Endothelial cell of umbilical vein (primary cell): ENCODE data around the gene PDE1A. TPM values are rescaled to one million over a fixed set of nuclear protein-coding genes. Genes with fewer than 3 reads are reported as not detected.

Experiments used
- BruUV-seq: library from RNA; stranded (reverse); fragments of 400-500 nt; replicated peaks from 2 replicates; lab custom pipeline; 2021; lab: Mats Ljungman, UMichigan
- CTCF ChIA-PET: fragments of 300-600, 350-600 bp; sonication (Branson Sonifier 250); formaldehyde crosslinking; loops from one replicate; lab custom pipeline; 2021; ENCODE audit warnings: antibody characterized with exemption, inconsistent platforms; lab: Charles Lee
- POLR2A ChIA-PET: fragments of 300-600, 350-600 bp; sonication (Branson Sonifier 250); formaldehyde crosslinking; loops from one replicate; lab custom pipeline; 2021; ENCODE audit warnings: antibody characterized with exemption, inconsistent platforms; lab: Charles Lee
- DNase-seq: peaks from one replicate; pipeline ENCODE4 v3.0.0-alpha.2; 2011; ENCODE audit warnings: low read depth, low spot score
- FAIRE-seq: peaks from 2 replicates; lab custom pipeline; 2011; peaks lifted over from hg19 to GRCh38; lab: Jason Lieb, UNC
- H2AFZ ChIP-seq: 2 replicates; pipeline ENCODE4 v1.6.0; 2012; ENCODE audit warnings: low read depth, low read length, control low read depth, inconsistent platforms
- H3K27ac ChIP-seq: 2 replicates; pipeline ENCODE4 v1.5.1; 2011; ENCODE audit warnings: low read depth, mild to moderate bottlenecking, control low read depth, low read length, moderate library complexity; ENCODE audit not compliant: insufficient read depth
- H3K27me3 ChIP-seq, 2 experiments: 2 replicates each; pipeline versions ENCODE4 v1.6.0 to v1.6.1; 2011; ENCODE audit warnings: low read length in 2 of 2, mixed read lengths in 1 of 2; ENCODE audit not compliant: control insufficient read depth in 2 of 2, insufficient read depth in 2 of 2
- H3K36me3 ChIP-seq, 2 experiments: 2 replicates in 1 of 2; 3 replicates in 1 of 2; pipeline ENCODE4 v1.5.1; 2011; ENCODE audit warnings: low read length in 2 of 2, mild to moderate bottlenecking in 1 of 2, moderate library complexity in 1 of 2; ENCODE audit not compliant: control insufficient read depth in 2 of 2, insufficient read depth in 2 of 2; ENCODE audit errors: extremely low read depth in 1 of 2
- H3K4me1 ChIP-seq: 3 replicates; pipeline ENCODE4 v1.5.1; 2011; ENCODE audit warnings: mild to moderate bottlenecking, low read length; ENCODE audit not compliant: control insufficient read depth, insufficient read depth; ENCODE audit errors: extremely low read depth
- H3K4me2 ChIP-seq: 2 replicates; pipeline ENCODE4 v1.6.1; 2011; ENCODE audit warnings: low read length, control low read depth, mixed read lengths; ENCODE audit not compliant: insufficient read depth
- H3K4me3 ChIP-seq, 3 experiments: fragments of 200-600 bp in 1 of 3; sonication (generic), shearing (Covaris generic) in 1 of 3; replicated peaks in 1 of 3; 2 replicates each; pipeline ENCODE4 v1.5.1; 2011 to 2016; ENCODE audit warnings: control low read depth in 3 of 3, low read length in 3 of 3, mild to moderate bottlenecking in 2 of 3, inconsistent platforms in 1 of 3, low read depth in 1 of 3, moderate library complexity in 1 of 3; ENCODE audit not compliant: insufficient read depth in 1 of 3
- H3K79me2 ChIP-seq: 2 replicates; pipeline ENCODE4 v1.6.0; 2012; ENCODE audit warnings: low read length, inconsistent platforms; ENCODE audit not compliant: control insufficient read depth, insufficient read depth
- H3K9ac ChIP-seq: replicated peaks from 2 replicates; pipeline ENCODE3; 2011; ENCODE audit warnings: low read length, control low read depth; ENCODE audit not compliant: insufficient read depth; ENCODE audit errors: extremely low read depth
- H3K9me1 ChIP-seq: replicated peaks from 3 replicates; pipeline ENCODE4 v1.6.0; 2011; ENCODE audit warnings: mild to moderate bottlenecking, low read length; ENCODE audit not compliant: control insufficient read depth, insufficient read depth; ENCODE audit errors: extremely low read depth
- H3K9me3 ChIP-seq: replicated peaks from 2 replicates; pipeline ENCODE4 v1.5.1; 2012; ENCODE audit warnings: low read length, inconsistent platforms; ENCODE audit not compliant: control insufficient read depth, insufficient read depth
- H4K20me1 ChIP-seq: replicated peaks from 2 replicates; pipeline ENCODE3; 2011; ENCODE audit warnings: mild to moderate bottlenecking, low read length; ENCODE audit not compliant: control insufficient read depth, insufficient read depth; ENCODE audit errors: extremely low read depth
- CTCF ChIP-seq, 2 donors: IDR thresholded peaks; 1 replicate in 1 of 2; 2 replicates in 1 of 2; pipeline ENCODE4 v1.5.1; 2011; ENCODE audit warnings: low read length in 2 of 2, mild to moderate bottlenecking in 2 of 2, moderate library complexity in 2 of 2, control low read depth in 1 of 2, inconsistent platforms in 1 of 2, low read depth in 1 of 2; ENCODE audit not compliant: insufficient read depth in 1 of 2; ENCODE audit errors: extremely low read depth in 1 of 2
- EZH2 ChIP-seq: IDR thresholded peaks from 2 replicates; pipeline ENCODE4 v1.6.1; 2012; ENCODE audit warnings: borderline replicate concordance, low read depth, mild to moderate bottlenecking, moderate library complexity, low read length, inconsistent platforms; ENCODE audit not compliant: severe bottlenecking
- FOS ChIP-seq: IDR thresholded peaks from 2 replicates; pipeline ENCODE4 v1.6.1; 2011; ENCODE audit warnings: mild to moderate bottlenecking, low read length, moderate library complexity, borderline replicate concordance; ENCODE audit not compliant: insufficient read depth
- GATA2 ChIP-seq: IDR thresholded peaks from 2 replicates; pipeline ENCODE4 v1.7.0; 2011; ENCODE audit warnings: low read depth, mild to moderate bottlenecking, moderate library complexity, mixed read lengths, low read length; ENCODE audit not compliant: insufficient read length, insufficient read depth
- JUN ChIP-seq: IDR thresholded peaks from 2 replicates; pipeline ENCODE4 v1.6.1; 2011; ENCODE audit warnings: borderline replicate concordance, low read depth; ENCODE audit not compliant: insufficient read length, insufficient read depth
- MAX ChIP-seq: IDR thresholded peaks from 2 replicates; pipeline ENCODE4 v1.6.1; 2011; ENCODE audit not compliant: insufficient read depth, insufficient read length
- MYC ChIP-seq: IDR thresholded peaks from one replicate; pipeline ENCODE4 v1.6.1; 2011; ENCODE audit warnings: mild to moderate bottlenecking, low read depth, low read length
- POLR2A ChIP-seq: IDR thresholded peaks from 2 replicates; pipeline ENCODE4 v1.6.1; 2012; ENCODE audit warnings: low read depth, mild to moderate bottlenecking, control low read depth, low read length
- POLR2AphosphoS5 ChIP-seq: IDR thresholded peaks from 2 replicates; pipeline ENCODE4 v1.6.1; 2012; ENCODE audit warnings: low read depth, mild to moderate bottlenecking, control low read depth, low read length, moderate library complexity; ENCODE audit not compliant: insufficient read depth
- dilution Hi-C: fragments of 300-500 bp; cut with MboI; formaldehyde crosslinking; loops from one replicate; pipeline ENCODE4 v1.15.0; 2019; ENCODE audit warnings: low sequenced_read_pairs; ENCODE audit not compliant: extremely low pct_ligation_motif_present
- intact Hi-C: fragments of 100-400 bp; cut with micrococcal nuclease; formaldehyde crosslinking; loops from one replicate; pipeline ENCODE4 v1.10.0; 2022
- polyA plus RNA-seq, 4 experiments: library from polyadenylated mRNA; depleted of rRNA in 3 of 4; stranded (reverse) in 3 of 4; unstranded in 1 of 4; fragments of >200 nt; gene quantifications; 2 replicates each; pipeline versions ENCODE4 v1.2.1 to v1.2.3, GENCODE V29; 2011 to 2012; ENCODE audit warnings: missing spikeins in 1 of 4
- total RNA-seq: library from RNA; stranded (reverse); gene quantifications from 2 replicates; pipeline ENCODE4 v1.2.3, GENCODE V29; 2021

Gene PDE1A
- total and polyA plus RNA-seq, 2 donors (not counting 3 experiments of a cell fraction or from before 2014, with no cell fraction given), result 0.43 to 0.49 TPM

GRCh38 chr2:182428476-182428875, 1.6 kb upstream of the PDE1A start:
- no peak for FAIRE-seq
- H3K4me3 ChIP-seq, result no peak overlapping the region
- no peaks in the 10 kb centered on the region for H3K4me1 ChIP-seq
- no peaks in the 10 kb centered on the region for H3K36me3 ChIP-seq
- intact Hi-C loops (no loop called here), dilution Hi-C loops (no loop called here)
- no peak overlapping the region for H3K27ac ChIP-seq
- no peak overlapping the region for H3K9ac ChIP-seq
- no peak overlapping the region for H3K4me2 ChIP-seq
- no peaks in the 10 kb centered on the region for H3K79me2 ChIP-seq
- no peak for DNase-seq
- ChIA-PET POLR2A (no interaction called here), CTCF (no interaction called here)
- BruUV-seq, result no TSS peak
- H2AFZ ChIP-seq, result no peak overlapping the region
- H4K20me1 ChIP-seq, result no peaks in the 10 kb centered on the region
- no peaks in the 10 kb centered on the region for H3K9me1 ChIP-seq
- no peak for TF ChIP-seq CTCF (IDR thresholded peaks at IDR 0.05; ENCODE audit: extremely low read depth in 1 of 2, insufficient read depth in 1 of 2, low read depth in 1 of 2, low read length in 2 of 2)
- TF ChIP-seq MYC, result no peak
- no peak for TF ChIP-seq FOS
- TF ChIP-seq JUN, result no peak
- TF ChIP-seq GATA2, result no peak
- TF ChIP-seq POLR2AphosphoS5, result no peak
- no peak for TF ChIP-seq EZH2
- TF ChIP-seq POLR2A, result no peak
- TF ChIP-seq MAX, result no peak
- no peaks in the 10 kb centered on the region for H3K27me3 ChIP-seq
- H3K9me3 ChIP-seq, result no peaks in the 10 kb centered on the region
